ENCODE measurements around the gene GPR37.

GPR37 gene

GRCh38 chr7:124792002-124792401 lies 26.4 kb upstream of the GPR37 start:
- no peaks in the 10 kb centered on the region for H3K27me3 ChIP-seq (ENCODE audit: control insufficient read depth in 1 of 2, insufficient read depth in 2 of 2, low read length in 2 of 2)
- no peaks in the 10 kb centered on the region for H3K4me1 ChIP-seq (ENCODE audit: insufficient read depth, low read length)
- H3K9ac ChIP-seq (ENCODE audit: low read length): no peak overlapping the region
- no peaks in the 10 kb centered on the region for H3K9me3 ChIP-seq (ENCODE audit: low read length)
- no peak overlapping the region for H3K27ac ChIP-seq (ENCODE audit: low read depth, low read length)
- H3K36me3 ChIP-seq (ENCODE audit: insufficient read depth, low read length): no peaks in the 10 kb centered on the region
- H3K4me3 ChIP-seq (ENCODE audit: low read depth in 1 of 2, low read length in 2 of 2): no peak overlapping the region

- H3K36me3 ChIP-seq (ENCODE audit: insufficient read depth, low read length): no peaks in the 10 kb centered on the region
- H3K27ac ChIP-seq (ENCODE audit: low read depth, low read length): no peak overlapping the region
- no peak overlapping the region for H3K9ac ChIP-seq (ENCODE audit: low read length)
- no peaks in the 10 kb centered on the region for H3K9me3 ChIP-seq (ENCODE audit: low read length)
- H3K27me3 ChIP-seq (ENCODE audit: control insufficient read depth in 1 of 2, insufficient read depth in 2 of 2, low read length in 2 of 2): no peaks in the 10 kb centered on the region
- H3K4me3 ChIP-seq (ENCODE audit: low read depth in 1 of 2, low read length in 2 of 2): no peak overlapping the region
- H3K4me1 ChIP-seq (ENCODE audit: insufficient read depth, low read length): no peaks in the 10 kb centered on the region
Observed at GRCh38 chr7:124791426-124791825, 25.8 kb upstream of the GPR37 start.

GRCh38 chr7:124790645-124791044 lies 25.1 kb upstream of the GPR37 start:
- H3K27ac ChIP-seq (ENCODE audit: low read depth, low read length): no peak overlapping the region
- no peaks in the 10 kb centered on the region for H3K4me1 ChIP-seq (ENCODE audit: insufficient read depth, low read length)

GRCh38 chr7:124785994-124786393 lies 20.4 kb upstream of the GPR37 start:
- H3K36me3 ChIP-seq (ENCODE audit: insufficient read depth, low read length): no peaks in the 10 kb centered on the region
- H3K9ac ChIP-seq (ENCODE audit: low read length): no peak overlapping the region
- no peak overlapping the region for H3K4me3 ChIP-seq (ENCODE audit: low read depth in 1 of 2, low read length in 2 of 2)
- no peak overlapping the region for H3K27ac ChIP-seq (ENCODE audit: low read depth, low read length)
- no peaks in the 10 kb centered on the region for H3K4me1 ChIP-seq (ENCODE audit: insufficient read depth, low read length)
- H3K9me3 ChIP-seq (ENCODE audit: low read length): no peaks in the 10 kb centered on the region
- H3K27me3 ChIP-seq (ENCODE audit: control insufficient read depth in 1 of 2, insufficient read depth in 2 of 2, low read length in 2 of 2): no peaks in the 10 kb centered on the region

More at GRCh38 chr7:124790645-124791044, 25.1 kb upstream of the GPR37 start:
- no peaks in the 10 kb centered on the region for H3K9me3 ChIP-seq (ENCODE audit: low read length)
- H3K27me3 ChIP-seq (ENCODE audit: control insufficient read depth in 1 of 2, insufficient read depth in 2 of 2, low read length in 2 of 2): no peaks in the 10 kb centered on the region
- no peak overlapping the region for H3K4me3 ChIP-seq (ENCODE audit: low read depth in 1 of 2, low read length in 2 of 2)
- no peak overlapping the region for H3K9ac ChIP-seq (ENCODE audit: low read length)
- no peaks in the 10 kb centered on the region for H3K36me3 ChIP-seq (ENCODE audit: insufficient read depth, low read length)

GRCh38 chr7:124784879-124785818 lies 19.6 kb upstream of the GPR37 start:
- H3K4me3 ChIP-seq (ENCODE audit: low read depth in 1 of 2, low read length in 2 of 2): no peak overlapping the region
- H3K9me3 ChIP-seq (ENCODE audit: low read length): no peaks in the 10 kb centered on the region
- no peaks in the 10 kb centered on the region for H3K36me3 ChIP-seq (ENCODE audit: insufficient read depth, low read length)
- H3K27me3 ChIP-seq (ENCODE audit: control insufficient read depth in 1 of 2, insufficient read depth in 2 of 2, low read length in 2 of 2): no peaks in the 10 kb centered on the region
- H3K9ac ChIP-seq (ENCODE audit: low read length): no peak overlapping the region
- H3K4me1 ChIP-seq (ENCODE audit: insufficient read depth, low read length): no peaks in the 10 kb centered on the region
- no peak overlapping the region for H3K27ac ChIP-seq (ENCODE audit: low read depth, low read length)

GRCh38 chr7:124783271-124783670 lies 17.7 kb upstream of the GPR37 start:
- H3K36me3 ChIP-seq (ENCODE audit: insufficient read depth, low read length): no peaks in the 10 kb centered on the region
- H3K4me1 ChIP-seq (ENCODE audit: insufficient read depth, low read length): no peaks in the 10 kb centered on the region
- H3K27me3 ChIP-seq (ENCODE audit: control insufficient read depth in 1 of 2, insufficient read depth in 2 of 2, low read length in 2 of 2): no peaks in the 10 kb centered on the region
- H3K27ac ChIP-seq (ENCODE audit: low read depth, low read length): no peak overlapping the region
- H3K9me3 ChIP-seq (ENCODE audit: low read length): no peaks in the 10 kb centered on the region
- H3K9ac ChIP-seq (ENCODE audit: low read length): no peak overlapping the region
- no peak overlapping the region for H3K4me3 ChIP-seq (ENCODE audit: low read depth in 1 of 2, low read length in 2 of 2)

GRCh38 chr7:124781907-124782734 lies 16.5 kb upstream of the GPR37 start:
- H3K9ac ChIP-seq (ENCODE audit: low read length): no peak overlapping the region
- no peaks in the 10 kb centered on the region for H3K36me3 ChIP-seq (ENCODE audit: insufficient read depth, low read length)
- H3K27ac ChIP-seq (ENCODE audit: low read depth, low read length): no peak overlapping the region
- H3K27me3 ChIP-seq (ENCODE audit: control insufficient read depth in 1 of 2, insufficient read depth in 2 of 2, low read length in 2 of 2): no peaks in the 10 kb centered on the region
- no peaks in the 10 kb centered on the region for H3K4me1 ChIP-seq (ENCODE audit: insufficient read depth, low read length)
- H3K4me3 ChIP-seq (ENCODE audit: low read depth in 1 of 2, low read length in 2 of 2): peak overlapping the region in 1 of 2 donors; percentile 4
- H3K9me3 ChIP-seq (ENCODE audit: low read length): no peaks in the 10 kb centered on the region

- Histone ChIP-seq H3K27ac (ENCODE audit: low read depth, low read length) (no peak overlapping the region), H3K9ac (ENCODE audit: low read length) (no peak overlapping the region), H3K27me3 (ENCODE audit: control insufficient read depth in 1 of 2, insufficient read depth in 2 of 2, low read length in 2 of 2) (no peaks in the 10 kb centered on the region), H3K36me3 (ENCODE audit: insufficient read depth, low read length) (no peaks in the 10 kb centered on the region), H3K4me1 (ENCODE audit: insufficient read depth, low read length) (no peaks in the 10 kb centered on the region), H3K4me3 (ENCODE audit: low read depth in 1 of 2, low read length in 2 of 2) (no peak overlapping the region), H3K9me3 (ENCODE audit: low read length) (no peaks in the 10 kb centered on the region)
Observed at GRCh38 chr7:124781418-124781817, 15.8 kb upstream of the GPR37 start.

GRCh38 chr7:124780608-124781007 lies 15.0 kb upstream of the GPR37 start:
- Histone ChIP-seq H3K4me3 (ENCODE audit: low read depth in 1 of 2, low read length in 2 of 2) (no peak overlapping the region), H3K27ac (ENCODE audit: low read depth, low read length) (no peak overlapping the region), H3K36me3 (ENCODE audit: insufficient read depth, low read length) (no peaks in the 10 kb centered on the region), H3K27me3 (ENCODE audit: control insufficient read depth in 1 of 2, insufficient read depth in 2 of 2, low read length in 2 of 2) (no peaks in the 10 kb centered on the region), H3K9me3 (ENCODE audit: low read length) (no peaks in the 10 kb centered on the region), H3K9ac (ENCODE audit: low read length) (no peak overlapping the region), H3K4me1 (ENCODE audit: insufficient read depth, low read length) (no peaks in the 10 kb centered on the region)

- Histone ChIP-seq H3K27ac (ENCODE audit: low read depth, low read length) (no peak overlapping the region), H3K27me3 (ENCODE audit: control insufficient read depth in 1 of 2, insufficient read depth in 2 of 2, low read length in 2 of 2) (no peaks in the 10 kb centered on the region), H3K4me3 (ENCODE audit: low read depth in 1 of 2, low read length in 2 of 2) (no peak overlapping the region), H3K9ac (ENCODE audit: low read length) (no peak overlapping the region), H3K36me3 (ENCODE audit: insufficient read depth, low read length) (no peaks in the 10 kb centered on the region), H3K9me3 (ENCODE audit: low read length) (no peaks in the 10 kb centered on the region), H3K4me1 (ENCODE audit: insufficient read depth, low read length) (no peaks in the 10 kb centered on the region)
Observed at GRCh38 chr7:124780056-124780455, 14.5 kb upstream of the GPR37 start.

GRCh38 chr7:124779620-124780019 lies 14.0 kb upstream of the GPR37 start:
- no peaks in the 10 kb centered on the region for H3K27me3 ChIP-seq (ENCODE audit: control insufficient read depth in 1 of 2, insufficient read depth in 2 of 2, low read length in 2 of 2)
- H3K27ac ChIP-seq (ENCODE audit: low read depth, low read length): no peak overlapping the region
- H3K4me1 ChIP-seq (ENCODE audit: insufficient read depth, low read length): no peaks in the 10 kb centered on the region
- no peak overlapping the region for H3K4me3 ChIP-seq (ENCODE audit: low read depth in 1 of 2, low read length in 2 of 2)
- H3K36me3 ChIP-seq (ENCODE audit: insufficient read depth, low read length): no peaks in the 10 kb centered on the region
- H3K9ac ChIP-seq (ENCODE audit: low read length): no peak overlapping the region
- H3K9me3 ChIP-seq (ENCODE audit: low read length): no peaks in the 10 kb centered on the region
